Gastrocnemius medialis (tissue), 4 donors: ENCODE results near the gene WDR48. TPM values are rescaled to one million over a fixed set of nuclear protein-coding genes. Genes with fewer than 3 reads are reported as not detected.

Experiments
- ATAC-seq, 2 donors: fragments of 150-250 bp; one replicate each; pipeline ENCODE4 v1.9.1; 2016
- DNase-seq, 2 donors: peaks; one replicate each; pipeline ENCODE4 v3.0.0-alpha.2; 2019
- H3K27ac ChIP-seq, 4 donors: fragments of 200-600 bp; sonication (generic); 1 replicate in 1 of 4; 2 replicates in 3 of 4; pipeline ENCODE4 v1.5.1; 2016 to 2018; ENCODE audit warnings: mild to moderate bottlenecking in 2 of 4, moderate library complexity in 1 of 4
- H3K27me3 ChIP-seq, 3 donors: fragments of 200-600 bp; sonication (generic) in 2 of 3; 1 replicate in 1 of 3; 2 replicates in 2 of 3; pipeline versions ENCODE4 v1.5.1 to v1.6.0; 2016 to 2019; ENCODE audit warnings: mild to moderate bottlenecking in 1 of 3, moderate library complexity in 1 of 3
- H3K36me3 ChIP-seq, 2 donors: fragments of 200-600 bp; sonication (generic) in 1 of 2; one replicate each; pipeline ENCODE4 v1.5.1; 2017 to 2018
- H3K4me1 ChIP-seq, 2 donors: fragments of 200-600 bp; sonication (generic) in 1 of 2; one replicate each; pipeline ENCODE4 v1.5.1; 2016 to 2017; ENCODE audit warnings: mild to moderate bottlenecking in 2 of 2
- H3K4me3 ChIP-seq, 4 donors: fragments of 200-600 bp; sonication (generic) in 3 of 4; 1 replicate in 1 of 4; 2 replicates in 3 of 4; pipeline ENCODE4 v1.5.1; 2016 to 2019; ENCODE audit warnings: mild to moderate bottlenecking in 2 of 4
- H3K9me3 ChIP-seq, 3 donors: fragments of 200-600 bp; sonication (generic) in 2 of 3; 1 replicate in 1 of 3; 2 replicates in 2 of 3; pipeline ENCODE4 v1.5.1; 2016 to 2019
- CTCF ChIP-seq, 5 experiments: fragments of 450-650 bp in 3 of 5; fragments of 200-600 bp in 2 of 5; sonication (generic) in 2 of 5; IDR thresholded peaks in 4 of 5; conservative IDR thresholded peaks in 1 of 5; 1 replicate in 4 of 5; 2 replicates in 1 of 5; pipeline ENCODE4 v1.5.1; 2016 to 2019; ENCODE audit warnings: antibody characterized with exemption in 5 of 5, mild to moderate bottlenecking in 3 of 5, moderate library complexity in 3 of 5
- POLR2A ChIP-seq, 2 donors: fragments of 450-650 bp; IDR thresholded peaks; one replicate each; pipeline ENCODE4 v1.6.1; 2017; ENCODE audit warnings: antibody characterized with exemption in 2 of 2, mild to moderate bottlenecking in 2 of 2, moderate library complexity in 2 of 2
- in situ Hi-C, 4 donors: fragments of 200-750 bp; cut with MboI; loops; one replicate each; pipeline versions ENCODE4 v1.15.0 to v1.8.0; 2017; ENCODE audit warnings: low sequenced_read_pairs in 4 of 4
- intact Hi-C: fragments of 100-400 bp; cut with DNase I; formaldehyde crosslinking; loops from one replicate; pipeline ENCODE4 v1.15.1; 2023; ENCODE audit warnings: low total_unique reads
- total RNA-seq, 4 donors: library from RNA; depleted of rRNA; stranded (reverse); fragments of >200 nt; gene quantifications; one replicate each; pipeline versions ENCODE4 v1.1.0 to v1.2.3, GENCODE V29; 2016

WDR48 gene
- total RNA-seq, 4 donors from 2014 or later, result 14.8 to 26.5 (median 19.8) TPM

- in situ Hi-C loops, result no loop called here
- no peak for DNase-seq
Measured at GRCh38 chr3:39099738-39100499, 48.1 kb downstream of the WDR48 start.

GRCh38 chr3:39100500-39100886, 48.7 kb downstream of the WDR48 start:
- no peak for DNase-seq
- no peaks in the 10 kb centered on the region for H3K27me3 ChIP-seq
- H3K27ac ChIP-seq, result no peak overlapping the region
- in situ Hi-C loops (no loop called here), intact Hi-C loops (loop anchor here (2.0 kb wide), 1 partner anchor 188 kb away; no protein-coding TSS in a partner anchor)
- ATAC-seq, result no peak
- H3K9me3 ChIP-seq, result no peaks in the 10 kb centered on the region
- no peak overlapping the region for H3K4me3 ChIP-seq
- peaks cover 0 to 50% of the 10 kb centered on the region in 2 donors for H3K36me3 ChIP-seq
- peaks cover 18% of the 10 kb centered on the region in 2 donors for H3K4me1 ChIP-seq
- TF ChIP-seq POLR2A (IDR thresholded peaks at IDR 0.05), result no peak
- TF ChIP-seq CTCF (IDR thresholded peaks at IDR 0.05 in 4 of 5, conservative IDR thresholded peaks at IDR 0.05 in 1 of 5), result no peak

More at GRCh38 chr3:39099738-39100499, 48.1 kb downstream of the WDR48 start:
- TF ChIP-seq POLR2A (IDR thresholded peaks at IDR 0.05) (no peak), CTCF (IDR thresholded peaks at IDR 0.05 in 4 of 5, conservative IDR thresholded peaks at IDR 0.05 in 1 of 5) (no peak)
- no peaks in the 10 kb centered on the region for H3K27me3 ChIP-seq
- ATAC-seq, result no peak
- H3K36me3 ChIP-seq, result peaks cover 0 to 56% of the 10 kb centered on the region in 2 donors
- H3K4me3 ChIP-seq, result no peak overlapping the region
- H3K4me1 ChIP-seq, result peaks cover 13% of the 10 kb centered on the region in 2 donors
- no peaks in the 10 kb centered on the region for H3K9me3 ChIP-seq
- intact Hi-C loops, result loop anchor here (2.0 kb wide), 1 partner anchor 189 kb away; no protein-coding TSS in a partner anchor
- no peak overlapping the region for H3K27ac ChIP-seq

GRCh38 chr3:39101022-39101689, 49.3 kb downstream of the WDR48 start:
- intact Hi-C loops, result loop anchor here (2.0 kb wide), 1 partner anchor 188 kb away; no protein-coding TSS in a partner anchor
- Histone ChIP-seq H3K4me3 (no peak overlapping the region), H3K9me3 (no peaks in the 10 kb centered on the region), H3K36me3 (peaks cover 0 to 43% of the 10 kb centered on the region in 2 donors), H3K27ac (no peak overlapping the region), H3K27me3 (no peaks in the 10 kb centered on the region), H3K4me1 (peaks cover 25% of the 10 kb centered on the region in 2 donors)
- DNase-seq (no peak), ATAC-seq (peak in 1 of 2 donors; percentile 76)
- TF ChIP-seq CTCF (IDR thresholded peaks at IDR 0.05 in 4 of 5, conservative IDR thresholded peaks at IDR 0.05 in 1 of 5) (peak; percentile 56 to 69 (median 68)), POLR2A (IDR thresholded peaks at IDR 0.05) (no peak)
- in situ Hi-C loops, result no loop called here

GRCh38 chr3:39102504-39103323, 50.9 kb downstream of the WDR48 start:
- TF ChIP-seq POLR2A (IDR thresholded peaks at IDR 0.05) (no peak), CTCF (IDR thresholded peaks at IDR 0.05 in 4 of 5, conservative IDR thresholded peaks at IDR 0.05 in 1 of 5) (no peak)
- DNase-seq (no peak), ATAC-seq (no peak)
- H3K4me1 ChIP-seq, result peaks cover 30% of the 10 kb centered on the region in 2 donors
- in situ Hi-C loops (no loop called here), intact Hi-C loops (no loop called here)
- peaks cover 0 to 28% of the 10 kb centered on the region in 2 donors for H3K36me3 ChIP-seq
- H3K9me3 ChIP-seq, result no peaks in the 10 kb centered on the region
- H3K27ac ChIP-seq, result peak overlapping the region in 2 of 4 donors; percentile 8 to 15
- no peaks in the 10 kb centered on the region for H3K27me3 ChIP-seq
- no peak overlapping the region for H3K4me3 ChIP-seq
